OCI-LY3 (cell line): ENCODE data around the gene ST6GALNAC5.

Experiments
- CTCF ChIP-seq: fragments of 200-600, 300-600 bp; sonication (generic); IDR thresholded peaks from 2 replicates; pipeline ENCODE4 v1.5.1; 2014; ENCODE audit warnings: antibody characterized with exemption, low read length, low read depth
- EZH2phosphoT487 ChIP-seq: fragments of 200-600 bp; shearing (Covaris generic); IDR thresholded peaks from 2 replicates; pipeline ENCODE4 v1.6.1; 2018; ENCODE audit warnings: antibody characterized with exemption, mixed run types, low read depth

GRCh38 chr1:76830373-76830772 is 36.9 kb upstream of the ST6GALNAC5 start:
- TF ChIP-seq EZH2phosphoT487 = no peak
- no peak for TF ChIP-seq CTCF
